Sigmoid colon (tissue), 7 donors: ENCODE results near the gene NRP1. TPM values are rescaled to one million over a fixed set of nuclear protein-coding genes. Genes with fewer than 3 reads are reported as not detected.

ENCODE experiments used
- DNase-seq: peaks from one replicate; pipeline ENCODE4 v3.0.0-alpha.2; 2019
- H3K27ac ChIP-seq, 4 donors: fragments of 200-600 bp; sonication (generic); one replicate each; pipeline ENCODE4 v1.5.1; 2016 to 2019; ENCODE audit warnings: mild to moderate bottlenecking in 1 of 4
- H3K27me3 ChIP-seq, 3 donors: fragments of 200-600 bp; sonication (generic); one replicate each; pipeline ENCODE4 v1.5.1; 2019; ENCODE audit warnings: mild to moderate bottlenecking in 1 of 3
- H3K36me3 ChIP-seq, 4 donors: fragments of 200-600 bp; sonication (generic); one replicate each; pipeline ENCODE4 v1.5.1; 2016 to 2019
- H3K4me1 ChIP-seq, 4 donors: fragments of 200-600 bp; sonication (generic); one replicate each; pipeline ENCODE4 v1.5.1; 2017 to 2019
- H3K4me3 ChIP-seq, 4 donors: fragments of 200-600 bp; sonication (generic); one replicate each; pipeline ENCODE4 v1.5.1; 2017 to 2019; ENCODE audit warnings: mild to moderate bottlenecking in 2 of 4, moderate library complexity in 1 of 4
- H3K9me3 ChIP-seq, 4 donors: fragments of 200-600 bp in 3 of 4; sonication (generic) in 3 of 4; one replicate each; pipeline versions ENCODE4 v1.5.1 to v1.6.1; 2013 to 2019
- CTCF ChIP-seq, 4 experiments: fragments of 450-650 bp in 3 of 4; fragments of 200-600 bp in 1 of 4; IDR thresholded peaks; one replicate each; pipeline ENCODE4 v1.5.1; 2016 to 2019; ENCODE audit warnings: antibody characterized with exemption in 4 of 4, mild to moderate bottlenecking in 3 of 4, moderate library complexity in 2 of 4
- EP300 ChIP-seq, 4 donors: sonication (generic); formaldehyde crosslinking; IDR thresholded peaks; one replicate each; pipeline ENCODE4 v1.6.1; 2017; ENCODE audit warnings: antibody characterized with exemption in 4 of 4
- POLR2A ChIP-seq, 2 donors: fragments of 450-650 bp; IDR thresholded peaks; one replicate each; pipeline ENCODE4 v1.6.1; 2016; ENCODE audit warnings: antibody characterized with exemption in 2 of 2, mild to moderate bottlenecking in 2 of 2, moderate library complexity in 2 of 2
- POLR2AphosphoS5 ChIP-seq, 4 donors: sonication (generic); formaldehyde crosslinking; IDR thresholded peaks; one replicate each; pipeline ENCODE4 v1.6.1; 2017; ENCODE audit warnings: antibody characterized with exemption in 4 of 4
- WGBS, 2 donors: extraction: QIAGEN DNeasy Blood & Tissue Kit; methylation state at CpG; one replicate each; pipeline ENCODE4 v1.1.7; 2013; 5-methylcytosine and 5-hydroxymethylcytosine counted together
- intact Hi-C: fragments of 100-400 bp; cut with DNase I; formaldehyde crosslinking; loops from one replicate; pipeline ENCODE4 v1.15.1; 2023
- polyA plus RNA-seq, 3 donors: library from polyadenylated mRNA; stranded (reverse); fragments of 200-250 nt; gene quantifications; one replicate each; pipeline ENCODE4 v1.2.3, GENCODE V29; 2013
- total RNA-seq, 4 donors: library from RNA; depleted of rRNA; stranded (reverse); fragments of >200 nt; gene quantifications; one replicate each; pipeline ENCODE4 v1.1.0, GENCODE V29; 2016
- donor health status: healthy with polysubstance abuse.
- donor health status: Bipolar disorder and iron deficiency.
- donor health status: healthy.

NRP1 gene
- total and polyA plus RNA-seq, 7 donors = 3.6 to 52.4 (median 44.1) TPM

- 38 to 59% methylated on average over 11 of the region's 11 CpGs for WGBS, 2 donors
- no peaks in the 10 kb centered on the region for H3K9me3 ChIP-seq
- intact Hi-C loops = loop anchor here (10.0 kb wide), 1 partner anchor 147 kb away; no protein-coding TSS in a partner anchor
- no peak for DNase-seq
- no peaks in the 10 kb centered on the region for H3K27me3 ChIP-seq
- peak overlapping the region; percentile 51 to 80 (median 64) for H3K4me3 ChIP-seq
- H3K36me3 ChIP-seq = no peaks in the 10 kb centered on the region
- no peak for TF ChIP-seq EP300 (IDR thresholded peaks at IDR 0.05)
- TF ChIP-seq CTCF (IDR thresholded peaks at IDR 0.05) = peak in 1 of 4 experiments; percentile 23
- TF ChIP-seq POLR2AphosphoS5 (IDR thresholded peaks at IDR 0.05) = no peak
- H3K27ac ChIP-seq = peak overlapping the region; percentile 74 to 91 (median 88)
- H3K4me1 ChIP-seq = peaks cover 0 to 48% (median 31%) of the 10 kb centered on the region in 4 donors
These were observed 3.0 kb upstream of the NRP1 start for GRCh38 chr10:33337326-33337957.

- Histone ChIP-seq H3K27ac (peak overlapping the region; percentile 74 to 91 (median 88)), H3K4me3 (peak overlapping the region; percentile 51 to 80 (median 64)), H3K36me3 (no peaks in the 10 kb centered on the region), H3K27me3 (no peaks in the 10 kb centered on the region), H3K4me1 (peaks cover 0 to 55% (median 36%) of the 10 kb centered on the region in 4 donors), H3K9me3 (no peaks in the 10 kb centered on the region)
- peak; percentile 71 for DNase-seq
- intact Hi-C loops = loop anchor here (10.0 kb wide), 1 partner anchor 148 kb away; no protein-coding TSS in a partner anchor
- 2 to 3% methylated on average over 67 of the region's 67 CpGs for WGBS, 2 donors
- no peak for TF ChIP-seq CTCF (IDR thresholded peaks at IDR 0.05)
- no peak for TF ChIP-seq EP300 (IDR thresholded peaks at IDR 0.05)
These were observed 2.3 kb upstream of the NRP1 start for GRCh38 chr10:33336582-33337325.

- peak overlapping the region; percentile 51 to 80 (median 64) for H3K4me3 ChIP-seq
- no peaks in the 10 kb centered on the region for H3K36me3 ChIP-seq
- H3K27me3 ChIP-seq = no peaks in the 10 kb centered on the region
- H3K27ac ChIP-seq = peak overlapping the region; percentile 74 to 91 (median 88)
- 1 to 2% methylated on average over 52 of the region's 52 CpGs for WGBS, 2 donors
- DNase-seq = peak; percentile 84
- no peak for TF ChIP-seq CTCF (IDR thresholded peaks at IDR 0.05)
- TF ChIP-seq POLR2AphosphoS5 (IDR thresholded peaks at IDR 0.05) = peak; percentile 45 to 69 (median 54)
- no peak for TF ChIP-seq EP300 (IDR thresholded peaks at IDR 0.05)
- TF ChIP-seq POLR2A (IDR thresholded peaks at IDR 0.05) = no peak
- H3K9me3 ChIP-seq = no peaks in the 10 kb centered on the region
- H3K4me1 ChIP-seq = peaks cover 0 to 56% (median 37%) of the 10 kb centered on the region in 4 donors
- intact Hi-C loops = loop anchor here (10.0 kb wide), 1 partner anchor 149 kb away; no protein-coding TSS in a partner anchor
These were observed 1.5 kb upstream of the NRP1 start for GRCh38 chr10:33335801-33336581.

GRCh38 chr10:33335551-33335800 is 1.0 kb upstream of the NRP1 start:
- intact Hi-C loops = loop anchor here (10.0 kb wide), 1 partner anchor 149 kb away; no protein-coding TSS in a partner anchor
- peaks cover 0 to 56% (median 37%) of the 10 kb centered on the region in 4 donors for H3K4me1 ChIP-seq
- WGBS, 2 donors = 1% methylated on average over 21 of the region's 21 CpGs

More at GRCh38 chr10:33335551-33335800, 1.0 kb upstream of the NRP1 start:
- Histone ChIP-seq H3K4me3 (peak overlapping the region; percentile 51 to 80 (median 64)), H3K9me3 (no peaks in the 10 kb centered on the region), H3K27ac (peak overlapping the region; percentile 74 to 91 (median 88)), H3K36me3 (no peaks in the 10 kb centered on the region), H3K27me3 (no peaks in the 10 kb centered on the region)
- TF ChIP-seq POLR2A (IDR thresholded peaks at IDR 0.05) = no peak
- no peak for TF ChIP-seq POLR2AphosphoS5 (IDR thresholded peaks at IDR 0.05)
- TF ChIP-seq EP300 (IDR thresholded peaks at IDR 0.05) = no peak
- no peak for TF ChIP-seq CTCF (IDR thresholded peaks at IDR 0.05)
- DNase-seq = no peak
